Occipital lobe (tissue), 2 donors: ENCODE results near the gene RIC3. TPM values are rescaled to one million over a fixed set of nuclear protein-coding genes. Genes with fewer than 3 reads are reported as not detected.

Source experiments
- DNase-seq: peaks from one replicate; lab custom pipeline; 2025; lab: John Stamatoyannopoulos, UW
- total RNA-seq: library from RNA; depleted of rRNA; stranded (reverse); fragments of >200 nt; gene quantifications from one replicate; pipeline ENCODE4 v1.2.3, GENCODE V29; 2014

RIC3 gene
- total RNA-seq, 1 donor from 2014 or later, result 55.7 TPM

GRCh38 chr11:8087756-8088155 is 81.1 kb downstream of the RIC3 start:
- no peak for DNase-seq

- DNase-seq, result no peak
Measured at GRCh38 chr11:8087185-8087584, 81.6 kb downstream of the RIC3 start.

GRCh38 chr11:8086571-8086970 is 82.3 kb downstream of the RIC3 start:
- DNase-seq, result no peak

- peak; percentile 49 for DNase-seq
Measured at GRCh38 chr11:8086001-8086479, 82.8 kb downstream of the RIC3 start.

GRCh38 chr11:8085011-8085645 is 83.7 kb downstream of the RIC3 start:
- DNase-seq, result no peak

GRCh38 chr11:8084352-8084751 is 84.5 kb downstream of the RIC3 start:
- DNase-seq, result no peak

- DNase-seq, result no peak
Measured at GRCh38 chr11:8083871-8084281, 84.9 kb downstream of the RIC3 start.

- no peak for DNase-seq
Measured at GRCh38 chr11:8083088-8083395, 85.8 kb downstream of the RIC3 start.

GRCh38 chr11:8082391-8083087 is 86.3 kb downstream of the RIC3 start:
- DNase-seq, result no peak

- DNase-seq, result no peak
Measured at GRCh38 chr11:8081591-8082250, 87.1 kb downstream of the RIC3 start.

GRCh38 chr11:8080674-8081590 is 87.9 kb downstream of the RIC3 start, which contains the start of gene TUB:
TSS of gene TUB (plus strand) at chr11:8081211. CDS start at chr11:8081511, 300 bp downstream.
- peak; percentile 37 for DNase-seq

GRCh38 chr11:8080069-8080670 is 88.7 kb downstream of the RIC3 start:
- no peak for DNase-seq

- DNase-seq, result no peak
Measured at GRCh38 chr11:8079111-8079675, 89.6 kb downstream of the RIC3 start.

GRCh38 chr11:8075119-8075726 is 93.6 kb downstream of the RIC3 start:
- no peak for DNase-seq

GRCh38 chr11:8071616-8072581 is 96.9 kb downstream of the RIC3 start:
- no peak for DNase-seq

GRCh38 chr11:8070417-8071115 is 98.3 kb downstream of the RIC3 start:
- DNase-seq, result no peak

- DNase-seq, result no peak
Measured at GRCh38 chr11:8069771-8070170, 99.1 kb downstream of the RIC3 start.

- DNase-seq, result no peak
Measured at GRCh38 chr11:8068605-8069221, 100.1 kb downstream of the RIC3 start.
